Activated CD8-positive, alpha-beta T cell treated with anti-CD3 and anti-CD28 coated beads, Interleukin-2, amount 10 ng/mL, durations not matched to agents 7 days and 5 days (primary cell): ENCODE data around the gene CBFA2T3. TPM values are rescaled to one million over a fixed set of nuclear protein-coding genes. Genes with fewer than 3 reads are reported as not detected.

Source experiments
- ATAC-seq: fragments of 150-1000 bp; cut with Tn5 transposase; one replicate; pipeline ENCODE4 v1.10.0; 2021; ENCODE audit warnings: moderate library complexity
- CTCF ChIA-PET: fragments of 350-600 bp; sonication (Branson Sonifier 250); formaldehyde crosslinking; loops from one replicate; lab custom pipeline; 2021; ENCODE audit warnings: antibody characterized with exemption; lab: Charles Lee
- POLR2A ChIA-PET: fragments of 350-600 bp; sonication (Branson Sonifier 250); formaldehyde crosslinking; loops from one replicate; lab custom pipeline; 2021; ENCODE audit warnings: antibody characterized with exemption; lab: Charles Lee
- DNase-seq: peaks from one replicate; pipeline ENCODE4 v3.0.0-alpha.2; 2020
- H3K27ac Mint-ChIP-seq: one replicate; pipeline ENCODE4 v1.8.0; 2021; ENCODE audit warnings: mild to moderate bottlenecking, mixed read lengths
- H3K27me3 Mint-ChIP-seq: one replicate; pipeline ENCODE4 v1.8.0; 2021; ENCODE audit warnings: low read depth, mixed read lengths
- H3K36me3 Mint-ChIP-seq: one replicate; pipeline ENCODE4 v1.8.0; 2021; ENCODE audit warnings: low read depth, mixed read lengths
- H3K4me1 Mint-ChIP-seq: one replicate; pipeline ENCODE4 v1.8.0; 2021; ENCODE audit warnings: low read depth, mixed read lengths
- H3K4me3 Mint-ChIP-seq: one replicate; pipeline ENCODE4 v1.8.0; 2021; ENCODE audit warnings: mild to moderate bottlenecking, mixed read lengths
- H3K9me3 Mint-ChIP-seq: one replicate; pipeline ENCODE4 v1.8.0; 2022; ENCODE audit warnings: mixed read lengths; ENCODE audit not compliant: insufficient read depth
- total RNA-seq, 2 experiments: library from RNA; stranded (reverse); gene quantifications; one replicate each; pipeline ENCODE4 v1.2.3, GENCODE V29; 2021

The CBFA2T3 gene
- total RNA-seq, 2 experiments from 2014 or later, result not detected

DNA sequence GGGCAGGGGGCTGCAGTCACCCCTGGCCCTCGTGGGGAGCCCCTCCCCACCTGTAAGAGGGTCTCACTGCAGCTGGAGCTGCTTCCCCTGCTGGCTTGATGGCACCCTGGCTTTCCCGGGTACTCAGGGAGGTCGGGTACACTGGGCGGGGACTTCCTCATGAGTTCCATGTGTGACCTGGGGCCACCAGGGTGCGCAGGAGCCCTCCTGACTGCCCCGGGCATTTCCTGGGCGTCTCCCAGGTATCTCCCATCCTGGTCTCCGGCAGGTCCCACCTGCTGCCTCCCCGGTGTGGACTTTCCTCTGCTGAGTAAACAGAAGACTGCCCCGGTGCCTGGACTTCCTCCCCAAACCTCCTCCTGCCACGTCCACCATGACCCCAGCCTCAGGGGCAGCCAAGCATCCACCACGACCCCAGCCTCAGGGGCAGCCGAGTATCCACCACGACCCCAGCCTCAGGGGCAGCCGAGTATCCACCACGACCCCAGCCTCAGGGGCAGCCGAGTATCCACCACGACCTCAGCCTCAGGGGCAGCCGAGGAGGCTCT is 40.9 kb downstream of the CBFA2T3 start:
- H3K27me3 Mint-ChIP-seq, result peaks cover 35% of the 10 kb centered on the region
- H3K36me3 Mint-ChIP-seq, result no peaks in the 10 kb centered on the region
- H3K27ac Mint-ChIP-seq, result no peak overlapping the region
- ATAC-seq (no peak), DNase-seq (peak; percentile 33)
- CTCF ChIA-PET, result no interaction called here
- no peaks in the 10 kb centered on the region for H3K9me3 Mint-ChIP-seq
- H3K4me1 Mint-ChIP-seq, result peaks cover 11% of the 10 kb centered on the region
- H3K4me3 Mint-ChIP-seq, result no peak overlapping the region
- POLR2A ChIA-PET, result no interaction called here

- POLR2A ChIA-PET, result no interaction called here
- no peak for ATAC-seq
These were observed 42.8 kb downstream of the CBFA2T3 start for GRCh38 chr16:88934066-88934667.

GRCh38 chr16:88932929-88933328 is 44.1 kb downstream of the CBFA2T3 start:
- no peak for ATAC-seq
- ChIA-PET POLR2A (no interaction called here), CTCF (no interaction called here)
- Mint-ChIP-seq H3K27ac (no peak overlapping the region), H3K4me3 (no peak overlapping the region), H3K36me3 (no peaks in the 10 kb centered on the region), H3K4me1 (no peaks in the 10 kb centered on the region), H3K27me3 (peaks cover 19% of the 10 kb centered on the region), H3K9me3 (peaks cover 3% of the 10 kb centered on the region)
- DNase-seq, result no peak

More at GRCh38 chr16:88934066-88934667, 42.8 kb downstream of the CBFA2T3 start:
- Mint-ChIP-seq H3K4me3 (no peak overlapping the region), H3K27ac (no peak overlapping the region), H3K4me1 (peaks cover 4% of the 10 kb centered on the region), H3K9me3 (peaks cover under 1% of the 10 kb centered on the region), H3K36me3 (no peaks in the 10 kb centered on the region), H3K27me3 (peaks cover 27% of the 10 kb centered on the region)
- CTCF ChIA-PET, result no interaction called here
- DNase-seq, result no peak

- ATAC-seq (no peak), DNase-seq (no peak)
- no peak overlapping the region for H3K4me3 Mint-ChIP-seq
- H3K27me3 Mint-ChIP-seq, result peaks cover 9% of the 10 kb centered on the region
- no peaks in the 10 kb centered on the region for H3K4me1 Mint-ChIP-seq
- ChIA-PET CTCF (no interaction called here), POLR2A (no interaction called here)
- no peaks in the 10 kb centered on the region for H3K36me3 Mint-ChIP-seq
- no peak overlapping the region for H3K27ac Mint-ChIP-seq
- H3K9me3 Mint-ChIP-seq, result peaks cover 3% of the 10 kb centered on the region
These were observed 45.1 kb downstream of the CBFA2T3 start for GRCh38 chr16:88931936-88932335.

DNA sequence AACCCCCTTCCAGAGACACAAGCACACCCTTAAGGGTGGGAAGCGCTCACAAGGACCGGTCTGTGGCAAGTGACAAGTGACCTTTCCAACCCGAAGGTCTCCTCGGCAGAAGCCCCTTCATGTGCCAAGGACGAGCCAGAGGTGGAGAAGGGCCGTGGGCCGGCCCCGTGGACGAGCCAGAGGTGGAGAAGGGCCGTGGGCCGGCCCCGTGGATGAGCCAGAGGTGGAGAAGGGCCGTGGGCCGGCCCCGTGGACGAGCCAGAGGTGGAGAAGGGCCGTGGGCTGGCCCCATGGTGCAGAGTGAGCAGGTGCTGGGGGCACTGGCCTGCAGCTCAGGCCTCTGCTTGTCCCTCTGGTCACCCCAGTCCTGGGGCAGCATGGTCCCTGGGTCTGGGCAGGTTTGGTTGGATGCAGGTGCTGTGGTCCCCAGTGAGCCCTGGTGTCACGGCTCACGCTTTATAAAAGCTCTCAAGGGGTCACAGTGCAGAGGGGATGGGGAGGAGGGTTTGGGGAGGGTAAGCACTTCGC is 45.6 kb downstream of the CBFA2T3 start:
- ATAC-seq, result no peak

GRCh38 chr16:88930716-88931115 is 46.3 kb downstream of the CBFA2T3 start:
- POLR2A ChIA-PET, result no interaction called here
- H3K27ac Mint-ChIP-seq, result no peak overlapping the region
- H3K9me3 Mint-ChIP-seq, result peaks cover 3% of the 10 kb centered on the region
- no peaks in the 10 kb centered on the region for H3K27me3 Mint-ChIP-seq
- ATAC-seq (no peak), DNase-seq (no peak)
- CTCF ChIA-PET, result no interaction called here
- no peaks in the 10 kb centered on the region for H3K36me3 Mint-ChIP-seq
- no peaks in the 10 kb centered on the region for H3K4me1 Mint-ChIP-seq
- H3K4me3 Mint-ChIP-seq, result no peak overlapping the region

More for the DNA sequence above, 45.6 kb downstream of the CBFA2T3 start:
- Mint-ChIP-seq H3K4me3 (no peak overlapping the region), H3K27ac (no peak overlapping the region), H3K9me3 (peaks cover 3% of the 10 kb centered on the region), H3K27me3 (peaks cover 4% of the 10 kb centered on the region), H3K4me1 (no peaks in the 10 kb centered on the region), H3K36me3 (no peaks in the 10 kb centered on the region)
- ChIA-PET CTCF (no interaction called here), POLR2A (no interaction called here)
- DNase-seq, result no peak

GRCh38 chr16:88929091-88929445 is 47.9 kb downstream of the CBFA2T3 start:
- Mint-ChIP-seq H3K4me1 (no peaks in the 10 kb centered on the region), H3K27me3 (no peaks in the 10 kb centered on the region), H3K36me3 (no peaks in the 10 kb centered on the region), H3K27ac (no peak overlapping the region), H3K4me3 (no peak overlapping the region), H3K9me3 (peaks cover 3% of the 10 kb centered on the region)
- ATAC-seq (no peak), DNase-seq (no peak)
- ChIA-PET CTCF (no interaction called here), POLR2A (no interaction called here)

DNA sequence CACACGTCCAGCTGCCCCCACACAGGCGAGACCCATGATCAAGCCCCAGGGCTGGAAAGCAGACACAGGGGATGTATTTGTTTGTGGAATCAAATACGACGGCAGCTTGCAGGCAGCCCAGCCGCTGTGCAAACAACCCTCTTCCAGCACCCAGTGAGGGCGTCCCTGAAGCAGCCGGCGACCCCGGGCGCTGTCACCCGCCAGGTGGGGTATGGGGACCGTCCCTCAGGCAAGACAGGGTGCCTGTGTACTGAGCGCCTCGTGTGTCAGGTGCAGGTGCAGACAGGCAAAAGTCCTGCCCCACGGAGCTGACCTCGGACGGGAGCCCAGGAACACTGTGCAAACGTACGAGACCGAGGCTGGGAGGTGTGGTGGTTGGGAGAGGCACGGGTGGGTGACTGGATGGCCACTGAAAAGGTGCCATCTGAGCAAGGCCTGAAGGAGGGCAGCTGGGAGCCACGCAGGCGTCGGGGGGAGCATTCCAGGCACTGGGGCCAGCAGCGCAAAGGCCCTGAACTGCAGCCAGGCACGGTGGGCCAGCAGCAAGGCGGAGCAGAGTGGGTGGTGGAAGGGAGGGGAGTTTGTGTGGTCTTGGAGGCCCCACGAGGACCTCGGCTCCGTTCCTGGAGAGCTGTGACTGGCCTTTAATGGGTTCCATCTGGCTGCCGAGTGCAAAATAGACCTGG is 48.5 kb downstream of the CBFA2T3 start:
- ChIA-PET CTCF (no interaction called here), POLR2A (no interaction called here)
- H3K9me3 Mint-ChIP-seq, result peaks cover 3% of the 10 kb centered on the region
- H3K36me3 Mint-ChIP-seq, result no peaks in the 10 kb centered on the region
- no peaks in the 10 kb centered on the region for H3K4me1 Mint-ChIP-seq
- ATAC-seq, result no peak
- DNase-seq, result no peak
- no peak overlapping the region for H3K27ac Mint-ChIP-seq
- no peak overlapping the region for H3K4me3 Mint-ChIP-seq
- H3K27me3 Mint-ChIP-seq, result no peaks in the 10 kb centered on the region

- Mint-ChIP-seq H3K4me3 (no peak overlapping the region), H3K27ac (no peak overlapping the region), H3K9me3 (peaks cover 3% of the 10 kb centered on the region), H3K36me3 (no peaks in the 10 kb centered on the region), H3K27me3 (no peaks in the 10 kb centered on the region), H3K4me1 (no peaks in the 10 kb centered on the region)
- no peak for ATAC-seq
- DNase-seq, result no peak
- CTCF ChIA-PET, result no interaction called here
- POLR2A ChIA-PET, result no interaction called here
These were observed 49.3 kb downstream of the CBFA2T3 start for GRCh38 chr16:88927661-88928060.

GRCh38 chr16:88927010-88927409 is 50.0 kb downstream of the CBFA2T3 start:
- Mint-ChIP-seq H3K4me3 (no peak overlapping the region), H3K36me3 (no peaks in the 10 kb centered on the region), H3K27me3 (no peaks in the 10 kb centered on the region), H3K27ac (no peak overlapping the region), H3K4me1 (no peaks in the 10 kb centered on the region), H3K9me3 (peaks cover 3% of the 10 kb centered on the region)
- no peak for ATAC-seq
- no peak for DNase-seq
- ChIA-PET CTCF (no interaction called here), POLR2A (no interaction called here)

GRCh38 chr16:88926374-88926990 is 50.5 kb downstream of the CBFA2T3 start:
- peaks cover 3% of the 10 kb centered on the region for H3K9me3 Mint-ChIP-seq
- no peaks in the 10 kb centered on the region for H3K27me3 Mint-ChIP-seq
- peaks cover 2% of the 10 kb centered on the region for H3K4me1 Mint-ChIP-seq
- no peak for DNase-seq
- H3K4me3 Mint-ChIP-seq, result no peak overlapping the region
- ATAC-seq, result no peak
- no peak overlapping the region for H3K27ac Mint-ChIP-seq
- POLR2A ChIA-PET, result no interaction called here
- CTCF ChIA-PET, result no interaction called here
- no peaks in the 10 kb centered on the region for H3K36me3 Mint-ChIP-seq

DNA sequence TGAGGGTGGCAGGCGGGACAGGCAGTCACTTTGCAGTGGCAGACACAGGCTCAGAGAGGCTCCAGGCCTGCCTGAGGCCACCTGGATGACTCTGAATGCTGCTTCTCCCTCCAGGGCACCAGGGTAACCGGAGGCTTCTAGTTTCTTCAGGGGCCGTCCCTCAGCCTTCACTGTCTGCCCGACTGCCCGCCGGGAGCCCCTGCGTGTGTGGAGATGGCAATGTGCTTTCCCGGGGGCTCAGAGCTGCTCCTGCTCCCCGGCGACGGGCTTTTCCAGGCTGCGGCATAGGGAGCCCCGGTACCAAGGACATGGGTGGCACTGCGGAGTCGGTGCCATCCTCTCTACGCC is 51.5 kb downstream of the CBFA2T3 start:
- no peak overlapping the region for H3K27ac Mint-ChIP-seq
- CTCF ChIA-PET, result no interaction called here

More for the DNA sequence above, 51.5 kb downstream of the CBFA2T3 start:
- no peak overlapping the region for H3K4me3 Mint-ChIP-seq
- H3K9me3 Mint-ChIP-seq, result peaks cover 3% of the 10 kb centered on the region
- no peak for ATAC-seq
- H3K36me3 Mint-ChIP-seq, result no peaks in the 10 kb centered on the region
- DNase-seq, result no peak
- POLR2A ChIA-PET, result no interaction called here
- H3K4me1 Mint-ChIP-seq, result peaks cover 6% of the 10 kb centered on the region
- no peaks in the 10 kb centered on the region for H3K27me3 Mint-ChIP-seq
